Keratinocyte (primary cell): ENCODE measurements around the gene NME7. TPM values are rescaled to one million over a fixed set of nuclear protein-coding genes. Genes with fewer than 3 reads are reported as not detected.

ENCODE experiments used
- DNase-seq: peaks from one replicate; pipeline ENCODE4 v3.0.0-alpha.2; 2011; ENCODE audit warnings: low read depth, missing footprints, low spot score
- FAIRE-seq: peaks from 2 replicates; lab custom pipeline; 2011; peaks lifted over from hg19 to GRCh38; lab: Jason Lieb, UNC
- H2AFZ ChIP-seq: 2 replicates; pipeline ENCODE4 v1.6.0; 2012; ENCODE audit warnings: low read length, control low read depth, inconsistent platforms; ENCODE audit not compliant: control insufficient read depth
- H3K27ac ChIP-seq: 2 replicates; pipeline ENCODE4 v1.5.1; 2011; ENCODE audit warnings: low read length; ENCODE audit not compliant: control insufficient read depth, insufficient read depth
- H3K27me3 ChIP-seq: 3 replicates; pipeline ENCODE4 v1.6.0; 2011; ENCODE audit warnings: low read length; ENCODE audit not compliant: control insufficient read depth, insufficient read depth; ENCODE audit errors: extremely low read depth
- H3K36me3 ChIP-seq, 2 experiments: 2 replicates in 1 of 2; 3 replicates in 1 of 2; pipeline ENCODE4 v1.5.1; 2011; ENCODE audit warnings: low read length in 2 of 2, mild to moderate bottlenecking in 1 of 2; ENCODE audit not compliant: control insufficient read depth in 2 of 2, insufficient read depth in 2 of 2; ENCODE audit errors: extremely low read depth in 1 of 2
- H3K4me1 ChIP-seq: 3 replicates; pipeline ENCODE4 v1.5.1; 2011; ENCODE audit warnings: low read length; ENCODE audit not compliant: control insufficient read depth, insufficient read depth; ENCODE audit errors: extremely low read depth
- H3K4me2 ChIP-seq: 3 replicates; pipeline ENCODE4 v1.6.0; 2011; ENCODE audit warnings: low read depth, low read length; ENCODE audit not compliant: control insufficient read depth, insufficient read depth; ENCODE audit errors: extremely low read depth
- H3K4me3 ChIP-seq, 3 experiments: fragments of 200-600 bp in 1 of 3; sonication (generic) in 1 of 3; 2 replicates in 2 of 3; 3 replicates in 1 of 3; pipeline ENCODE4 v1.5.1; 2011 to 2016; ENCODE audit warnings: low read length in 3 of 3, mild to moderate bottlenecking in 3 of 3, control low read depth in 2 of 3, inconsistent platforms in 1 of 3, low read depth in 1 of 3, mixed read lengths in 1 of 3, mixed run types in 1 of 3, moderate library complexity in 1 of 3; ENCODE audit not compliant: control insufficient read depth in 2 of 3, insufficient read depth in 2 of 3; ENCODE audit errors: extremely low read depth in 1 of 3
- H3K79me2 ChIP-seq: 2 replicates; pipeline ENCODE4 v1.6.0; 2012; ENCODE audit warnings: low read length; ENCODE audit not compliant: control insufficient read depth, insufficient read depth
- H3K9ac ChIP-seq: 3 replicates; pipeline ENCODE4 v1.6.0; 2011; ENCODE audit warnings: low read length; ENCODE audit not compliant: control insufficient read depth, insufficient read depth; ENCODE audit errors: extremely low read depth
- H3K9me1 ChIP-seq: 3 replicates; pipeline ENCODE4 v1.6.0; 2011; ENCODE audit warnings: low read length; ENCODE audit not compliant: control insufficient read depth, insufficient read depth; ENCODE audit errors: extremely low read depth
- H3K9me3 ChIP-seq: 2 replicates; pipeline ENCODE4 v1.5.1; 2012; ENCODE audit warnings: low read depth, low read length; ENCODE audit not compliant: control insufficient read depth
- H4K20me1 ChIP-seq: 3 replicates; pipeline ENCODE4 v1.6.0; 2011; ENCODE audit warnings: low read length; ENCODE audit not compliant: control insufficient read depth, insufficient read depth; ENCODE audit errors: extremely low read depth
- EZH2 ChIP-seq: IDR thresholded peaks from one replicate; pipeline ENCODE4 v1.6.1; 2012; ENCODE audit warnings: inconsistent platforms, mild to moderate bottlenecking, low read length, moderate library complexity
- dilution Hi-C: fragments of 300-500 bp; cut with MboI; formaldehyde crosslinking; loops from one replicate; pipeline ENCODE4 v1.7.0; 2020; ENCODE audit warnings: low sequenced_read_pairs; ENCODE audit not compliant: extremely low pct_ligation_motif_present
- polyA plus RNA-seq, 5 experiments: library from polyadenylated mRNA; depleted of rRNA in 3 of 5; stranded (reverse) in 3 of 5; stranded (forward) in 1 of 5; unstranded in 1 of 5; fragments of >200 nt; gene quantifications; 1 replicate in 1 of 5; 2 replicates in 3 of 5; 3 replicates in 1 of 5; pipeline versions ENCODE4 v1.2.1 to v1.2.3, GENCODE V29; 2011 to 2012; ENCODE audit warnings: missing spikeins in 2 of 5, low read depth in 1 of 5, low replicate concordance in 1 of 5
- TF ChIP-seq, protein P1 (sequence below), 3 experiments: IDR thresholded peaks in 1 of 3; conservative IDR thresholded peaks in 1 of 3; optimal IDR thresholded peaks in 1 of 3; 2 replicates in 2 of 3; 3 replicates in 1 of 3; pipeline versions ENCODE3 to v1.5.1; 2011; ENCODE audit warnings: low read length in 3 of 3, mild to moderate bottlenecking in 3 of 3, moderate library complexity in 2 of 3, control low read depth in 1 of 3, inconsistent platforms in 1 of 3; ENCODE audit not compliant: insufficient read depth in 2 of 3; ENCODE audit errors: extremely low read depth in 1 of 3

NME7 gene
- polyA plus RNA-seq, 1 donor (not counting 4 experiments of a cell fraction or from before 2014, with no cell fraction given) = 52.9 TPM

DNA sequence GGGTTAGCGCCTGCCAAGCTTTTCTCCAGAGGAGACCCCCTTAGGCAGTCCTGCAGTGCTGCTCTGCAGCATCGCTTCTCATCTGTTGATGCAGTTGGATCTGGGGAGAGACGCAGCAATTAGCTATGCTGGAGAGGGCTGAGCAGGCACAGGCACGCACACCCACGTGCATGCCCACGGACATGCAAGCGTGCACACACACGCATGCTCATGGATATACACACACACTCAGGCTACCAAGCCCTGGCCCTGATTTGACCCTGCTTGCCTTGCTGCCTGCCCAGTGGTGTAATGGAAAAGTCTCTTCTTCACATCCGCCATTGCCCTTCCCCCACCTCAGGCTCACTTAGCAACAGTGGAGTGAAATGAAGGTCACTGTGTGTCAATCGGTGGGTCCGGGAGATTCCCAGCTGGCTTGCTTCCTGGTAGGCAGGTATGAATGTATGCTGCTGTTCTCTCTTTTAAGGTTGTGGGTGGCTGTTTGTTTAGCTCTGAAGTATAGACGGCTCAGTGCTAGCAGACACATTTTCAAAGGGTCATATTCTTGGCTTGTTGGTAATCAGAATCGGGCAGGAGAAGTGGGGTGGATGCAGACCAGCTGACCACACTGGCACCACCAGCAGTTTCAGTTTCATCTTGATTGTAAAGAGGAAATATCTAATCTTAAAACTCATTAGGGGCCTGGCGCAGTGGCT is 251.6 kb downstream of the NME7 start:
- no peaks in the 10 kb centered on the region for H3K9me1 ChIP-seq
- H2AFZ ChIP-seq = peak overlapping the region; percentile 60
- peaks cover 18% of the 10 kb centered on the region for H3K79me2 ChIP-seq
- no peaks in the 10 kb centered on the region for H4K20me1 ChIP-seq
- peak overlapping the region; percentile 78 for H3K27ac ChIP-seq
- DNase-seq (peak; percentile 75), FAIRE-seq (peak; percentile 78)
- H3K9me3 ChIP-seq = no peaks in the 10 kb centered on the region
- peaks cover 62% of the 10 kb centered on the region for H3K4me1 ChIP-seq
- dilution Hi-C loops = no loop called here
- peaks cover 0 to 4% of the 10 kb centered on the region in 2 experiments for H3K36me3 ChIP-seq
- TF ChIP-seq EZH2 = no peak
- TF ChIP-seq, protein P1, sequence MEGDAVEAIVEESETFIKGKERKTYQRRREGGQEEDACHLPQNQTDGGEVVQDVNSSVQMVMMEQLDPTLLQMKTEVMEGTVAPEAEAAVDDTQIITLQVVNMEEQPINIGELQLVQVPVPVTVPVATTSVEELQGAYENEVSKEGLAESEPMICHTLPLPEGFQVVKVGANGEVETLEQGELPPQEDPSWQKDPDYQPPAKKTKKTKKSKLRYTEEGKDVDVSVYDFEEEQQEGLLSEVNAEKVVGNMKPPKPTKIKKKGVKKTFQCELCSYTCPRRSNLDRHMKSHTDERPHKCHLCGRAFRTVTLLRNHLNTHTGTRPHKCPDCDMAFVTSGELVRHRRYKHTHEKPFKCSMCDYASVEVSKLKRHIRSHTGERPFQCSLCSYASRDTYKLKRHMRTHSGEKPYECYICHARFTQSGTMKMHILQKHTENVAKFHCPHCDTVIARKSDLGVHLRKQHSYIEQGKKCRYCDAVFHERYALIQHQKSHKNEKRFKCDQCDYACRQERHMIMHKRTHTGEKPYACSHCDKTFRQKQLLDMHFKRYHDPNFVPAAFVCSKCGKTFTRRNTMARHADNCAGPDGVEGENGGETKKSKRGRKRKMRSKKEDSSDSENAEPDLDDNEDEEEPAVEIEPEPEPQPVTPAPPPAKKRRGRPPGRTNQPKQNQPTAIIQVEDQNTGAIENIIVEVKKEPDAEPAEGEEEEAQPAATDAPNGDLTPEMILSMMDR (optimal IDR thresholded peaks at IDR 0.05 in 1 of 3, IDR thresholded peaks at IDR 0.05 in 1 of 3, conservative IDR thresholded peaks at IDR 0.05 in 1 of 3; ENCODE audit: extremely low read depth in 1 of 3, insufficient read depth in 2 of 3, low read length in 3 of 3) = no peak
- no peaks in the 10 kb centered on the region for H3K27me3 ChIP-seq
- peak overlapping the region; percentile 80 for H3K4me2 ChIP-seq
- peak overlapping the region; percentile 52 for H3K9ac ChIP-seq
- peak overlapping the region in 2 of 3 experiments; percentile 15 to 36 for H3K4me3 ChIP-seq

DNA sequence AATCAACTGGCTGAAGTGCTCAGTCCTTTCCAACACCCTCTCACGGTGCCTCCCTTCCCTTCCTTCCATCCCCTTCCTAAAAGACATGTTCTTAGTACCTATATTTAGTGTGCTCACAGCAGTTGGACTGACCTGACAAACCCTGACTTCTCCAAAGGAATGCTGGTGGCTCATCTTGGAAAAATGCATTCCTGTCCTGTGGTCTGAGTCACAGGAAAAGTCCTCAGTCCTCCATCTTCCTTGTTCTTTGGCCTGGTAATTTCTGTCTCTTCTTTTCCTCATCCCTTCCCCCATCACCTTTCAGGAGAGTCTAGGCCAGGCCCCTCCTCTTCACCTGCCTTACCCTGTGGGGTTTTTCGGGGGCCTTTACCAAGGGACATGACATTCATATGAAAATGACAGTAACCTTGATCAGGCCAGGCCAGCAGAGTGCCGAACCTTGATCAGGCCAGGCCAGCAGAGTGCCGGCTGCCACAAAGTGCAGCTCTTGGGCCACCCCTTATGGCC is 253.9 kb downstream of the NME7 start:
- Histone ChIP-seq H3K27ac (peak overlapping the region; percentile 71), H3K9ac (peak overlapping the region; percentile 24), H3K4me2 (peak overlapping the region; percentile 78), H3K4me3 (no peak overlapping the region), H3K27me3 (no peaks in the 10 kb centered on the region), H3K36me3 (peaks cover 0 to 4% of the 10 kb centered on the region in 2 experiments), H4K20me1 (no peaks in the 10 kb centered on the region), H3K9me1 (no peaks in the 10 kb centered on the region), H3K79me2 (peaks cover 35% of the 10 kb centered on the region), H3K9me3 (no peaks in the 10 kb centered on the region), H3K4me1 (peaks cover 75% of the 10 kb centered on the region), H2AFZ (peak overlapping the region; percentile 35)
- peak; percentile 73 for DNase-seq
- dilution Hi-C loops = no loop called here
- TF ChIP-seq, protein P1 (optimal IDR thresholded peaks at IDR 0.05 in 1 of 3, IDR thresholded peaks at IDR 0.05 in 1 of 3, conservative IDR thresholded peaks at IDR 0.05 in 1 of 3; ENCODE audit: extremely low read depth in 1 of 3, insufficient read depth in 2 of 3, low read length in 3 of 3) = no peak
- TF ChIP-seq EZH2 = no peak
- FAIRE-seq = peak; percentile 72
